HCT116 (cell line): ENCODE data around the gene POF1B. TPM values are rescaled to one million over a fixed set of nuclear protein-coding genes. Genes with fewer than 3 reads are reported as not detected.

Experiments
- ATAC-seq: fragments of 200-7000 bp; cut with Tn5 transposase; 2 replicates; pipeline ENCODE4 v1.9.1; 2020; ENCODE audit warnings: mild to moderate bottlenecking, moderate library complexity
- BruUV-seq: library from RNA; stranded (reverse); fragments of 400-500 nt; replicated peaks from 2 replicates; lab custom pipeline; 2021; lab: Mats Ljungman, UMichigan
- CTCF ChIA-PET: fragments of 300-600 bp; sonication (Branson Sonifier 250); formaldehyde crosslinking; loops from one replicate; lab custom pipeline; 2021; ENCODE audit warnings: antibody characterized with exemption; lab: Charles Lee
- POLR2A ChIA-PET: fragments of 300-600, 350-600 bp; sonication (Branson Sonifier 250); formaldehyde crosslinking; loops from one replicate; lab custom pipeline; 2021; ENCODE audit warnings: antibody characterized with exemption; lab: Charles Lee
- RAD21 ChIA-PET, 2 experiments: fragments of 300-600 bp; sonication (Branson Sonifier 250); formaldehyde crosslinking; loops; one replicate each; lab custom pipeline; 2023; ENCODE audit warnings: low total read pairs in 2 of 2; ENCODE audit not compliant: uncharacterized antibody in 2 of 2, unreplicated experiment in 2 of 2, low non-redundant PET in 1 of 2; lab: Charles Lee
- DNase-seq: peaks from one replicate; pipeline ENCODE4 v3.0.0-alpha.2; 2010; ENCODE audit warnings: low read depth, low spot score
- H2AFZ ChIP-seq: fragments of 200-600 bp; shearing (Covaris generic), sonication (generic); 2 replicates; pipeline ENCODE4 v1.6.1; 2017; ENCODE audit warnings: low read depth, mixed run types, mixed read lengths, antibody characterized with exemption, low read length; ENCODE audit not compliant: poor library complexity, severe bottlenecking
- H3K27ac ChIP-seq: 2 replicates; pipeline ENCODE4 v1.5.1; 2012; ENCODE audit warnings: low read depth, low read length
- H3K27me3 ChIP-seq: fragments of 200-600 bp; sonication (generic); 2 replicates; pipeline ENCODE4 v1.6.1; 2016; ENCODE audit warnings: mixed run types, low read length, mixed read lengths; ENCODE audit not compliant: insufficient read depth
- H3K36me3 ChIP-seq, 2 experiments: fragments of 200-500 bp in 1 of 2; fragments of 200-600 bp in 1 of 2; sonication (Bioruptor generic) in 1 of 2; sonication (generic) in 1 of 2; 2 replicates each; pipeline versions ENCODE4 v1.5.1 to v1.6.1; 2014 to 2016; ENCODE audit warnings: low read length in 2 of 2, inconsistent platforms in 1 of 2, mixed read lengths in 1 of 2, mixed run types in 1 of 2; ENCODE audit not compliant: insufficient read depth in 2 of 2, control insufficient read depth in 1 of 2
- H3K4me1 ChIP-seq, 2 experiments: fragments of 200-600 bp in 1 of 2; sonication (generic) in 1 of 2; 2 replicates each; pipeline versions ENCODE4 v1.5.1 to v1.6.1; 2012 to 2017; ENCODE audit warnings: low read length in 2 of 2, inconsistent platforms in 1 of 2, mild to moderate bottlenecking in 1 of 2, mixed read lengths in 1 of 2, mixed run types in 1 of 2, moderate library complexity in 1 of 2; ENCODE audit not compliant: insufficient read depth in 2 of 2, control insufficient read depth in 1 of 2
- H3K4me2 ChIP-seq: fragments of 200-600 bp; sonication (generic); 2 replicates; pipeline ENCODE4 v1.6.1; 2017; ENCODE audit warnings: mixed run types, low read length, mixed read lengths
- H3K4me3 ChIP-seq, 2 experiments: fragments of 200-600 bp in 1 of 2; sonication (generic) in 1 of 2; replicated peaks in 1 of 2; 2 replicates each; pipeline ENCODE4 v1.5.1; 2011 to 2016; ENCODE audit warnings: low read length in 2 of 2, control low read depth in 1 of 2, low read depth in 1 of 2, mild to moderate bottlenecking in 1 of 2, mixed read lengths in 1 of 2, mixed run types in 1 of 2
- H3K79me2 ChIP-seq: fragments of 200-600 bp; sonication (generic); 2 replicates; pipeline ENCODE4 v1.6.1; 2017; ENCODE audit warnings: mild to moderate bottlenecking, mixed run types, low read length, moderate library complexity, mixed read lengths; ENCODE audit not compliant: insufficient read depth
- H3K9ac ChIP-seq: fragments of 200-600 bp; sonication (generic); 2 replicates; pipeline ENCODE4 v1.6.1; 2016; ENCODE audit warnings: low read length, mixed read lengths
- H3K9me2 ChIP-seq: fragments of 200-600 bp; sonication (generic), shearing (Covaris generic); 2 replicates; pipeline ENCODE4 v1.6.1; 2017; ENCODE audit warnings: mixed run types, mild to moderate bottlenecking, moderate library complexity; ENCODE audit not compliant: insufficient read depth
- H3K9me3 ChIP-seq, 2 experiments: fragments of 200-500 bp in 1 of 2; fragments of 200-600 bp in 1 of 2; sonication (Bioruptor generic) in 1 of 2; sonication (generic) in 1 of 2; 2 replicates each; pipeline ENCODE4 v1.6.1; 2014 to 2017; ENCODE audit warnings: low read length in 2 of 2, mixed read lengths in 2 of 2, inconsistent platforms in 1 of 2, low read depth in 1 of 2, mild to moderate bottlenecking in 1 of 2, mixed run types in 1 of 2, moderate library complexity in 1 of 2; ENCODE audit not compliant: control insufficient read depth in 1 of 2, insufficient read depth in 1 of 2
- H4K20me1 ChIP-seq: fragments of 200-600 bp; sonication (generic), shearing (Covaris generic); 2 replicates; pipeline ENCODE4 v1.6.1; 2017; ENCODE audit warnings: mixed run types, mild to moderate bottlenecking, moderate library complexity; ENCODE audit not compliant: insufficient read depth
- CTCF ChIP-seq, 3 experiments: fragments of 200-600 bp in 1 of 3; sonication (generic) in 1 of 3; IDR thresholded peaks in 2 of 3; conservative IDR thresholded peaks in 1 of 3; 2 replicates each; pipeline ENCODE4 v1.5.1; 2012 to 2017; ENCODE audit warnings: low read depth in 2 of 3, low read length in 2 of 3, antibody characterized with exemption in 1 of 3, borderline replicate concordance in 1 of 3, control low read depth in 1 of 3, mild to moderate bottlenecking in 1 of 3, mixed read lengths in 1 of 3, mixed run types in 1 of 3, moderate library complexity in 1 of 3; ENCODE audit not compliant: insufficient read depth in 1 of 3
- ELF1 ChIP-seq: IDR thresholded peaks from 2 replicates; pipeline ENCODE4 v1.6.1; 2012; ENCODE audit warnings: low read depth, borderline replicate concordance
- EZH2phosphoT487 ChIP-seq: fragments of 200-600 bp; IDR thresholded peaks from 2 replicates; pipeline ENCODE4 v1.6.1; 2018; ENCODE audit warnings: antibody characterized with exemption, borderline replicate concordance
- FOSL1 ChIP-seq: IDR thresholded peaks from 2 replicates; pipeline ENCODE4 v1.6.1; 2012; ENCODE audit warnings: low read depth
- REST ChIP-seq: IDR thresholded peaks from 2 replicates; pipeline ENCODE4 v1.6.1; 2012; ENCODE audit warnings: low read depth
- SIN3A ChIP-seq: IDR thresholded peaks from 2 replicates; pipeline ENCODE4 v1.6.1; 2012; ENCODE audit warnings: low read depth
- SP1 ChIP-seq: IDR thresholded peaks from 2 replicates; pipeline ENCODE4 v1.6.1; 2012; ENCODE audit warnings: low read depth
- TCF7L2 ChIP-seq: IDR thresholded peaks from 2 replicates; pipeline ENCODE4 v1.7.0; 2011; ENCODE audit warnings: borderline replicate concordance, inconsistent platforms; ENCODE audit not compliant: insufficient read depth, insufficient read length; ENCODE audit errors: extremely low read depth
- YY1 ChIP-seq: IDR thresholded peaks from 2 replicates; pipeline ENCODE4 v1.6.1; 2011; ENCODE audit warnings: low read length, low read depth, moderate library complexity, mild to moderate bottlenecking; ENCODE audit not compliant: insufficient replicate concordance; ENCODE audit errors: extremely low read depth
- ZFX ChIP-seq: fragments of 450-650 bp; IDR thresholded peaks from 2 replicates; pipeline ENCODE4 v1.6.1; 2017
- ZNF274 ChIP-seq: fragments of 200-500 bp; sonication (Bioruptor generic); IDR thresholded peaks from 2 replicates; pipeline ENCODE4 v1.6.1; 2014; ENCODE audit warnings: mild to moderate bottlenecking, low read depth, low read length, inconsistent platforms
- intact Hi-C: fragments of 100-400 bp; cut with micrococcal nuclease; formaldehyde crosslinking; loops from 2 replicates; pipeline ENCODE4 v1.10.0; 2022
- total RNA-seq: library from RNA; stranded (reverse); gene quantifications from one replicate; pipeline ENCODE4 v1.2.1, GENCODE V29; 2021; ENCODE audit not compliant: unreplicated experiment

POF1B gene
- total RNA-seq, 1 experiment from 2014 or later: 0.15 TPM

- POLR2A ChIA-PET: no interaction called here
- CTCF ChIA-PET: no interaction called here
- no peak for ATAC-seq
Observed at GRCh38 chrX:85327060-85327333, 52.5 kb downstream of the POF1B start.

More at GRCh38 chrX:85327060-85327333, 52.5 kb downstream of the POF1B start:
- no peaks in the 10 kb centered on the region for H3K9me3 ChIP-seq
- no peaks in the 10 kb centered on the region for H3K9me2 ChIP-seq
- intact Hi-C loops: no loop called here
- no TSS peak for BruUV-seq
- no peak overlapping the region for H2AFZ ChIP-seq
- H3K27ac ChIP-seq: no peak overlapping the region
- H3K27me3 ChIP-seq: no peaks in the 10 kb centered on the region
- H3K9ac ChIP-seq: no peak overlapping the region
- no peak overlapping the region for H3K4me3 ChIP-seq
- RAD21 ChIA-PET: no interaction called here
- no peaks in the 10 kb centered on the region for H3K4me1 ChIP-seq
- no peak for DNase-seq
- TF ChIP-seq ZNF274: no peak
- TF ChIP-seq FOSL1: no peak
- no peak for TF ChIP-seq ZFX
- TF ChIP-seq CTCF (IDR thresholded peaks at IDR 0.05 in 2 of 3, conservative IDR thresholded peaks at IDR 0.05 in 1 of 3; ENCODE audit: borderline replicate concordance in 1 of 3, insufficient read depth in 1 of 3, low read depth in 2 of 3, low read length in 2 of 3): no peak
- no peak for TF ChIP-seq REST
- TF ChIP-seq YY1: no peak
- no peak for TF ChIP-seq TCF7L2
- TF ChIP-seq EZH2phosphoT487: no peak
- TF ChIP-seq ELF1: no peak
- no peak for TF ChIP-seq SIN3A
- TF ChIP-seq SP1: no peak
- TF ChIP-seq, all 23 proteins: peak for 0
- Histone ChIP-seq H3K79me2 (no peaks in the 10 kb centered on the region), H3K4me2 (no peak overlapping the region), H4K20me1 (no peaks in the 10 kb centered on the region), H3K36me3 (no peaks in the 10 kb centered on the region)
